ENCODE data around the gene C2CD3.

Gene C2CD3

GRCh38 chr11:74100735-74101134 lies 70.1 kb downstream of the C2CD3 start:
- Histone ChIP-seq H4K20me1 (ENCODE audit: insufficient read depth, low read length) (no peaks in the 10 kb centered on the region), H3K9ac (ENCODE audit: low read length) (no peak overlapping the region), H3K4me2 (ENCODE audit: low read length) (no peak overlapping the region), H2AFZ (ENCODE audit: low read depth, low read length) (no peak overlapping the region), H3K4me3 (ENCODE audit: low read length) (no peak overlapping the region), H3K36me3 (replicated peaks; ENCODE audit: low read depth, low read length) (peaks cover 32% of the 10 kb centered on the region), H3K79me2 (ENCODE audit: low read length) (no peaks in the 10 kb centered on the region), H3K27me3 (ENCODE audit: low read depth, low read length) (no peaks in the 10 kb centered on the region), H3K9me3 (ENCODE audit: insufficient read depth, low read length) (no peaks in the 10 kb centered on the region), H3K4me1 (ENCODE audit: low read length) (peaks cover 6% of the 10 kb centered on the region), H3K27ac (ENCODE audit: low read length) (no peak overlapping the region)
- TF ChIP-seq CTCF (IDR thresholded peaks at IDR 0.05; ENCODE audit: low read depth, low read length), result no peak
- no peak for TF ChIP-seq EZH2phosphoT487 (IDR thresholded peaks at IDR 0.05; ENCODE audit: low read depth)

- no peak overlapping the region for H3K4me3 ChIP-seq (ENCODE audit: low read length)
- TF ChIP-seq CTCF (IDR thresholded peaks at IDR 0.05; ENCODE audit: low read depth, low read length) (no peak), EZH2phosphoT487 (IDR thresholded peaks at IDR 0.05; ENCODE audit: low read depth) (no peak)
- H3K9me3 ChIP-seq (ENCODE audit: insufficient read depth, low read length), result no peaks in the 10 kb centered on the region
- H3K79me2 ChIP-seq (ENCODE audit: low read length), result no peaks in the 10 kb centered on the region
- no peak overlapping the region for H3K27ac ChIP-seq (ENCODE audit: low read length)
- H3K36me3 ChIP-seq (replicated peaks; ENCODE audit: low read depth, low read length), result peaks cover 28% of the 10 kb centered on the region
- no peaks in the 10 kb centered on the region for H4K20me1 ChIP-seq (ENCODE audit: insufficient read depth, low read length)
- H3K27me3 ChIP-seq (ENCODE audit: low read depth, low read length), result no peaks in the 10 kb centered on the region
- no peak overlapping the region for H3K4me2 ChIP-seq (ENCODE audit: low read length)
- H2AFZ ChIP-seq (ENCODE audit: low read depth, low read length), result no peak overlapping the region
- H3K9ac ChIP-seq (ENCODE audit: low read length), result no peak overlapping the region
- peaks cover 6% of the 10 kb centered on the region for H3K4me1 ChIP-seq (ENCODE audit: low read length)
Observed at GRCh38 chr11:74100231-74100630, 70.6 kb downstream of the C2CD3 start.

- no peak overlapping the region for H3K4me2 ChIP-seq (ENCODE audit: low read length)
- no peaks in the 10 kb centered on the region for H3K9me3 ChIP-seq (ENCODE audit: insufficient read depth, low read length)
- peaks cover 6% of the 10 kb centered on the region for H3K4me1 ChIP-seq (ENCODE audit: low read length)
- no peak overlapping the region for H3K27ac ChIP-seq (ENCODE audit: low read length)
- H3K36me3 ChIP-seq (replicated peaks; ENCODE audit: low read depth, low read length), result peaks cover 30% of the 10 kb centered on the region
- H3K4me3 ChIP-seq (ENCODE audit: low read length), result no peak overlapping the region
- no peak overlapping the region for H3K9ac ChIP-seq (ENCODE audit: low read length)
- no peak overlapping the region for H2AFZ ChIP-seq (ENCODE audit: low read depth, low read length)
- no peak for TF ChIP-seq CTCF (IDR thresholded peaks at IDR 0.05; ENCODE audit: low read depth, low read length)
- TF ChIP-seq EZH2phosphoT487 (IDR thresholded peaks at IDR 0.05; ENCODE audit: low read depth), result no peak
- no peaks in the 10 kb centered on the region for H3K79me2 ChIP-seq (ENCODE audit: low read length)
- H4K20me1 ChIP-seq (ENCODE audit: insufficient read depth, low read length), result no peaks in the 10 kb centered on the region
- no peaks in the 10 kb centered on the region for H3K27me3 ChIP-seq (ENCODE audit: low read depth, low read length)
Observed at GRCh38 chr11:74097686-74098237, 73.0 kb downstream of the C2CD3 start.

GRCh38 chr11:74094393-74094792 lies 76.4 kb downstream of the C2CD3 start:
- H2AFZ ChIP-seq (ENCODE audit: low read depth, low read length), result no peak overlapping the region
- H3K79me2 ChIP-seq (ENCODE audit: low read length), result no peaks in the 10 kb centered on the region
- TF ChIP-seq EZH2phosphoT487 (IDR thresholded peaks at IDR 0.05; ENCODE audit: low read depth) (no peak), CTCF (IDR thresholded peaks at IDR 0.05; ENCODE audit: low read depth, low read length) (no peak)
- no peaks in the 10 kb centered on the region for H3K4me1 ChIP-seq (ENCODE audit: low read length)
- H3K36me3 ChIP-seq (replicated peaks; ENCODE audit: low read depth, low read length), result peaks cover 48% of the 10 kb centered on the region
- H3K27ac ChIP-seq (ENCODE audit: low read length), result no peak overlapping the region
- no peaks in the 10 kb centered on the region for H3K27me3 ChIP-seq (ENCODE audit: low read depth, low read length)
- H3K4me3 ChIP-seq (ENCODE audit: low read length), result no peak overlapping the region
- no peak overlapping the region for H3K9ac ChIP-seq (ENCODE audit: low read length)
- no peaks in the 10 kb centered on the region for H3K9me3 ChIP-seq (ENCODE audit: insufficient read depth, low read length)
- H4K20me1 ChIP-seq (ENCODE audit: insufficient read depth, low read length), result no peaks in the 10 kb centered on the region
- no peak overlapping the region for H3K4me2 ChIP-seq (ENCODE audit: low read length)
